K562 (cell line): Measurements from ENCODE around the gene EPB42. TPM values are rescaled to one million over a fixed set of nuclear protein-coding genes. Genes with fewer than 3 reads are reported as not detected.

Experiments
- ATAC-seq: fragments of 200-7000 bp; cut with Tn5 transposase; 3 replicates; pipeline ENCODE4 v1.9.1; 2020; ENCODE audit warnings: moderate library complexity
- BruUV-seq: library from RNA; stranded (reverse); fragments of 400-500 nt; replicated peaks from 2 replicates; lab custom pipeline; 2021; lab: Mats Ljungman, UMichigan
- CTCF ChIA-PET: fragments of 300-600 bp; formaldehyde crosslinking; extraction: SDS; loops from one replicate; lab custom pipeline; 2021; ENCODE audit warnings: low intra/inter-chr PET ratio; lab: Yijun Ruan, JAX
- POLR2A ChIA-PET: fragments of 300-600, 350-650 bp; sonication (Branson Sonifier 250); formaldehyde crosslinking; extraction: SDS; loops from one replicate; lab custom pipeline; 2021; ENCODE audit warnings: antibody characterized with exemption, inconsistent platforms; lab: Yijun Ruan, JAX
- DNase-seq, 4 experiments: peaks; one replicate each; pipeline versions ENCODE4 v3.0.0 to v3.0.0-alpha.2; 2011 to 2018; ENCODE audit warnings: low spot score in 3 of 4, mixed read lengths in 3 of 4; ENCODE audit errors: extremely low read depth in 1 of 4
- FAIRE-seq: peaks from 2 replicates; lab custom pipeline; 2011; peaks lifted over from hg19 to GRCh38; lab: Jason Lieb, UNC
- H2AFZ ChIP-seq: 2 replicates; pipeline ENCODE4 v1.6.0; 2011; ENCODE audit warnings: low read depth, low read length, control low read depth, inconsistent platforms
- H3K27ac ChIP-seq: fragments of 200-600 bp; 3 replicates; pipeline ENCODE4 v1.8.0; 2011; ENCODE audit warnings: low read depth, mild to moderate bottlenecking, control low read depth, inconsistent platforms, low read length, moderate library complexity, mixed read lengths; ENCODE audit errors: extremely low read depth
- H3K27me3 ChIP-seq, 2 experiments: fragments of 300-600 bp in 1 of 2; 2 replicates in 1 of 2; 3 replicates in 1 of 2; pipeline versions ENCODE4 v1.6.0 to v1.8.0; 2011; ENCODE audit warnings: inconsistent platforms in 2 of 2, low read length in 2 of 2, mild to moderate bottlenecking in 1 of 2, mixed read lengths in 1 of 2, moderate library complexity in 1 of 2; ENCODE audit not compliant: control insufficient read depth in 2 of 2, insufficient read depth in 2 of 2
- H3K36me3 ChIP-seq: fragments of 300-600 bp; 3 replicates; pipeline ENCODE4 v1.8.0; 2011; ENCODE audit warnings: mild to moderate bottlenecking, low read length, inconsistent platforms; ENCODE audit not compliant: control insufficient read depth, insufficient read depth
- H3K4me1 ChIP-seq, 2 experiments: fragments of 200-600 bp in 1 of 2; replicated peaks in 1 of 2; 2 replicates in 1 of 2; 3 replicates in 1 of 2; pipeline versions ENCODE4 v1.5.1 to v1.8.0; 2011; ENCODE audit warnings: inconsistent platforms in 2 of 2, low read length in 2 of 2, mild to moderate bottlenecking in 1 of 2, mixed read lengths in 1 of 2, moderate library complexity in 1 of 2; ENCODE audit not compliant: control insufficient read depth in 2 of 2, insufficient read depth in 2 of 2
- H3K4me2 ChIP-seq: 2 replicates; pipeline ENCODE4 v1.6.1; 2011; ENCODE audit warnings: low read length, control low read depth, inconsistent platforms, mixed read lengths; ENCODE audit not compliant: insufficient read depth
- H3K4me3 ChIP-seq: fragments of 200-600 bp; sonication (generic), shearing (Covaris generic); 2 replicates; pipeline ENCODE4 v1.5.1; 2016; ENCODE audit warnings: control low read depth, inconsistent platforms
- H3K79me2 ChIP-seq: fragments of 200-600 bp; 3 replicates; pipeline ENCODE4 v1.8.0; 2011; ENCODE audit warnings: low read length, inconsistent platforms; ENCODE audit not compliant: control insufficient read depth, insufficient read depth
- H3K9ac ChIP-seq, 2 experiments: 2 replicates each; pipeline versions ENCODE4 v1.6.0 to v1.6.1; 2011; ENCODE audit warnings: low read depth in 2 of 2, low read length in 2 of 2, control low read depth in 1 of 2, inconsistent platforms in 1 of 2, mild to moderate bottlenecking in 1 of 2, mixed read lengths in 1 of 2; ENCODE audit not compliant: insufficient read depth in 1 of 2
- H3K9me1 ChIP-seq: one replicate; pipeline ENCODE4 v1.6.0; 2011; ENCODE audit warnings: inconsistent platforms, mild to moderate bottlenecking, low read length, moderate library complexity; ENCODE audit not compliant: control insufficient read depth, insufficient read depth
- H3K9me3 ChIP-seq: replicated peaks from 2 replicates; pipeline ENCODE4 v1.5.1; 2011; ENCODE audit warnings: low read depth, low read length, inconsistent platforms; ENCODE audit not compliant: control insufficient read depth, insufficient read depth
- H4K20me1 ChIP-seq: replicated peaks from 2 replicates; pipeline ENCODE4 v1.6.1; 2011; ENCODE audit warnings: low read length, inconsistent platforms, mixed read lengths; ENCODE audit not compliant: control insufficient read depth, insufficient read depth
- FIP1L1 ChIP-seq: fragments of 200-400 bp; formaldehyde crosslinking; IDR thresholded peaks from 2 replicates; pipeline ENCODE4 v1.6.1; 2018; ENCODE audit warnings: mild to moderate bottlenecking, low read depth, low read length; ENCODE audit not compliant: poor library complexity, severe bottlenecking
- HNRNPLL ChIP-seq: fragments of 200-400 bp; formaldehyde crosslinking; IDR thresholded peaks from 2 replicates; pipeline ENCODE4 v1.6.1; 2017; ENCODE audit warnings: low read length, low read depth, mild to moderate bottlenecking; ENCODE audit not compliant: poor library complexity, severe bottlenecking
- JUND ChIP-seq, 2 experiments: IDR thresholded peaks; 2 replicates in 1 of 2; 3 replicates in 1 of 2; pipeline ENCODE4 v1.6.1; 2011; ENCODE audit warnings: borderline replicate concordance in 2 of 2, low read depth in 2 of 2, low read length in 2 of 2, improper control_type of control experiment in 1 of 2, missing biosample characterization in 1 of 2, missing genetic modification characterization in 1 of 2, missing genetic modification reagents in 1 of 2
- LARP7 ChIP-seq: fragments of 450-650 bp; IDR thresholded peaks from 2 replicates; pipeline ENCODE4 v1.6.1; 2016
- MCM2 ChIP-seq: fragments of 450-650 bp; IDR thresholded peaks from 2 replicates; pipeline ENCODE4 v1.6.1; 2017; ENCODE audit warnings: low read depth, mild to moderate bottlenecking
- NELFE ChIP-seq: IDR thresholded peaks from 2 replicates; pipeline ENCODE4 v1.6.1; 2011; ENCODE audit warnings: mild to moderate bottlenecking; ENCODE audit not compliant: insufficient read depth, insufficient read length
- PHTF2 ChIP-seq: fragments of 250-450 bp; sonication (Bioruptor Pico); IDR thresholded peaks from 2 replicates; pipeline ENCODE4 v1.5.0; 2021; ENCODE audit warnings: mild to moderate bottlenecking
- POLR2G ChIP-seq: fragments of 200-400 bp; formaldehyde crosslinking; IDR thresholded peaks from 2 replicates; pipeline ENCODE4 v1.6.1; 2017; ENCODE audit warnings: low read depth, mild to moderate bottlenecking, antibody characterized with exemption, low read length, moderate library complexity
- PTTG1 ChIP-seq: fragments of 450-650 bp; IDR thresholded peaks from 2 replicates; pipeline ENCODE4 v1.6.1; 2016; ENCODE audit warnings: low read depth, mild to moderate bottlenecking, missing genetic modification characterization, missing compliant biosample characterization
- RREB1 ChIP-seq: fragments of 250-450 bp; sonication (Bioruptor Pico); IDR thresholded peaks from 2 replicates; pipeline ENCODE4 v1.4.0; 2020
- STAT5A ChIP-seq: IDR thresholded peaks from 2 replicates; pipeline ENCODE4 v1.6.1; 2012; ENCODE audit warnings: low read length, inconsistent platforms, borderline replicate concordance
- TEAD2 ChIP-seq: fragments of 450-650 bp; IDR thresholded peaks from 2 replicates; pipeline ENCODE4 v1.6.1; 2016; ENCODE audit warnings: missing genetic modification characterization, control low read depth, missing compliant biosample characterization
- TOE1 ChIP-seq, 2 experiments: fragments of 450-650 bp in 1 of 2; sonication (generic) in 1 of 2; formaldehyde crosslinking in 1 of 2; IDR thresholded peaks; 2 replicates each; pipeline versions ENCODE4 v1.7.1 to v1.8.0; 2016 to 2022; ENCODE audit warnings: borderline replicate concordance in 2 of 2, mild to moderate bottlenecking in 2 of 2, antibody characterized with exemption in 1 of 2, inconsistent platforms in 1 of 2, low read depth in 1 of 2, missing genetic modification reagents in 1 of 2, moderate library complexity in 1 of 2
- ZNF583 ChIP-seq: fragments of 250-450 bp; sonication (Bioruptor Pico); IDR thresholded peaks from 2 replicates; pipeline ENCODE4 v1.4.0; 2020
- WGBS: fragments of 100-300 bp; shearing (Covaris generic); methylation state at CpG from one replicate; pipeline ENCODE4 v1.1.6; 2016; ENCODE audit warnings: low coverage, mixed read lengths; ENCODE audit not compliant: insufficient coverage; ENCODE audit errors: missing lambda C conversion rate; 5-methylcytosine and 5-hydroxymethylcytosine counted together
- in situ Hi-C: fragments of 300-500 bp; cut with MboI; formaldehyde crosslinking; loops from 4 replicates; pipeline ENCODE4 v1.15.0; 2018; ENCODE audit warnings: inconsistent platforms, mixed read lengths
- intact Hi-C: fragments of 100-400 bp; cut with micrococcal nuclease; formaldehyde crosslinking; loops from 2 replicates; pipeline ENCODE4 v1.14.2; 2022
- polyA plus RNA-seq, 8 experiments: library from polyadenylated mRNA; depleted of rRNA in 4 of 8; stranded (reverse) in 5 of 8; unstranded in 3 of 8; fragments of >200 nt; fragmentation: Nextera tagmentation in 2 of 8; fragmentation: Illumina TruSeq in 1 of 8; extraction: Ambion mirVana in 2 of 8; extraction: Trizol in 1 of 8; gene quantifications; 2 replicates each; pipeline versions ENCODE4 v1.2.1 to v1.2.3, GENCODE V29; 2011 to 2014; ENCODE audit warnings: inconsistent platforms in 1 of 8, missing spikeins in 1 of 8
- total RNA-seq, 7 experiments: library from RNA; depleted of rRNA in 6 of 7; stranded (reverse); fragments of >200 nt in 6 of 7; fragmentation: Illumina TruSeq in 2 of 7; extraction: Trizol in 2 of 7; gene quantifications; 2 replicates each; pipeline versions ENCODE4 v1.2.1 to v1.2.3, GENCODE V29; 2011 to 2021; ENCODE audit warnings: low replicate concordance in 1 of 7

The EPB42 gene
- total and polyA plus RNA-seq, 9 of the 15 experiments (the other 6 are each of a cell fraction or from before 2014, with no cell fraction given): 0.38 to 2.3 (median 1.4) TPM

DNA sequence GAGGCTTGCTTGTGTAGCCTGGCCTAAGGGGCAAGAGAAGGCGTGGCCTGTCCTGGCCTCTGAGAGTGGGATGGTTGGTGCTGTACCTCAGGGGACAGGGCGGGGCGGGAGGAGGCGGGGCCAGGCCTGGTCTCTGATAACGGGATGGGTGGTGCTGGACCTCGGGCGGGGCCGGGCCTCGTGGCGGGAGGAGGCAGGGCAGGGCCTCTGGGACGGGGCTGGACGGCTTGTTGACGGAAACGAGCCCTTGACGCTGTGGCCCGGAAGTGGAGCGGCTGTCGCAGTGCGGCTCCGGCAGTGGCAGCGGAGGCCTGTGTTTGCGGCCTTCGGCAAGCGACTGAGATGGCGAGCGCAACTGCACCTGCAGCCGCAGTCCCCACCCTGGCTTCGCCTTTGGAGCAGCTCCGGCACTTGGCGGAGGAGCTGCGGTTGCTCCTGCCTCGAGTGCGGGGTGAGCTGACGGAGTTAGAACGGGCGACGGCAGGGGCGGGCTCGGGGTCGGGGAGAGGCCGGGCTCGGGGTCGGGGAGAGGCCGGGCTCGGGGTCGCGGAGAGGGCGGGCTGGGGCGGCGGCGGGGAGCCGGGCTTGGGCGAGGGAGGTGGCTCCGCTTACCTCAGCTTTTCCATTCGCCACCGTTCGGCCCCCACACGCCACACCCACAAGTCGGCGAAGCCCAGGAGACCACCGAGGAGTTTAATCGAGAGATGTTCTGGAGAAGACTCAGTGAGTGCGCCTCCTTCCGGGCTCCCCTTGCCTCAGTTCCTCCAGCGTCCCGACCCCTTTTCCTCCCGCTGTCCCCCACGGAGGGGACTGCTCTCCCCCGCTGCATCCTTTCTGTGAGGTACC is 35.4 kb downstream of the EPB42 start, which contains the start of gene CCNDBP1:
CCNDBP1 (plus strand) TSS at position 247 of the 846 bp plus-strand sequence; CDS start at position 343, 96 bp downstream.
- in situ Hi-C loops: no loop called here
- Histone ChIP-seq H3K4me3 (peak within 1 kb of the TSS; percentile 70), H3K79me2 (peaks cover 18% of the 10 kb centered on the region), H2AFZ (peak within 1 kb of the TSS; percentile 93), H3K4me1 (peaks cover 12 to 15% of the 10 kb centered on the region in 2 experiments), H3K9me3 (no peaks in the 10 kb centered on the region), H3K27me3 (no peaks in the 10 kb centered on the region), H3K27ac (peak within 1 kb of the TSS; percentile 83), H3K9me1 (peaks cover 3% of the 10 kb centered on the region), H3K36me3 (peaks cover 41% of the 10 kb centered on the region; the same call in 2 of the 3 replicates), H4K20me1 (no peaks in the 10 kb centered on the region), H3K4me2 (peak within 1 kb of the TSS; percentile 95), H3K9ac (peak within 1 kb of the TSS; percentile 75 to 96)
- ChIA-PET POLR2A (interaction anchor here (1.3 to 2.3 kb wide), 4 partner anchors 10 to 18 kb away, joined by 4 to 7 read pairs (median 6); no protein-coding TSS in a partner anchor), CTCF (interaction anchor here (1.2 kb wide), 1 partner anchor 259 kb away, joined by 3 read pairs; no protein-coding TSS in a partner anchor)
- peak; percentile 97 for ATAC-seq
- no TSS peak for BruUV-seq
- intact Hi-C loops: loop anchor here (2.0 to 10.0 kb wide), 3 partner anchors 81 to 483 kb away; partner anchors contain the start of gene UBR1
- WGBS: under 1% methylated on average over 41 of the region's 69 CpGs
- FAIRE-seq: peak; percentile 88
- peak; percentile 99 for DNase-seq
- TF ChIP-seq JUND (IDR thresholded peaks at IDR 0.05; ENCODE audit: borderline replicate concordance, low read depth, low read length) (peak; percentile 53), JUND (tag; IDR thresholded peaks at IDR 0.05; ENCODE audit: borderline replicate concordance, low read depth, low read length) (no peak; the same call in 2 of the 3 replicates), TOE1 (IDR thresholded peaks at IDR 0.05; ENCODE audit: borderline replicate concordance) (no peak; the same call in 1 of the 2 replicates), TOE1 (CRISPR knock-in tag; IDR thresholded peaks at IDR 0.05; ENCODE audit: borderline replicate concordance, low read depth) (no peak), RREB1 (0 out of 2 replicates have a peak, but pooled peaks have one; percentile 50), PTTG1 (tag) (no peak), TEAD2 (tag) (no peak), HNRNPLL (peak; percentile 73), MCM2 (no peak), LARP7 (no peak), POLR2G (peak; percentile 99), FIP1L1 (peak; percentile 85), ZNF583 (CRISPR knock-in tag) (no peak; the same call in 1 of the 2 replicates), PHTF2 (CRISPR knock-in tag) (no peak), STAT5A (no peak), NELFE (no peak)
